Left lobe of liver (tissue), 2 donors: ENCODE measurements around the gene NPAS3. TPM values are rescaled to one million over a fixed set of nuclear protein-coding genes. Genes with fewer than 3 reads are reported as not detected.

Source experiments
- ATAC-seq: fragments of 200-7000 bp; cut with Tn5 transposase; one replicate; pipeline ENCODE4 v1.9.1; 2020; ENCODE audit warnings: mild to moderate bottlenecking, moderate library complexity
- DNase-seq: peaks from one replicate; pipeline ENCODE4 v3.0.0-alpha.2; 2020; ENCODE audit warnings: low spot score
- total RNA-seq: library from RNA; stranded (reverse); gene quantifications from one replicate; pipeline ENCODE4 v1.2.1, GENCODE V29; 2021
- donor health status: DM: no; HTN: no; CAD: no; lungs with moderate emphysema.
- donor health status: DM: no; HTN: yes; CAD: no.

The NPAS3 gene
- total RNA-seq, 1 donor from 2014 or later, result not detected

DNA sequence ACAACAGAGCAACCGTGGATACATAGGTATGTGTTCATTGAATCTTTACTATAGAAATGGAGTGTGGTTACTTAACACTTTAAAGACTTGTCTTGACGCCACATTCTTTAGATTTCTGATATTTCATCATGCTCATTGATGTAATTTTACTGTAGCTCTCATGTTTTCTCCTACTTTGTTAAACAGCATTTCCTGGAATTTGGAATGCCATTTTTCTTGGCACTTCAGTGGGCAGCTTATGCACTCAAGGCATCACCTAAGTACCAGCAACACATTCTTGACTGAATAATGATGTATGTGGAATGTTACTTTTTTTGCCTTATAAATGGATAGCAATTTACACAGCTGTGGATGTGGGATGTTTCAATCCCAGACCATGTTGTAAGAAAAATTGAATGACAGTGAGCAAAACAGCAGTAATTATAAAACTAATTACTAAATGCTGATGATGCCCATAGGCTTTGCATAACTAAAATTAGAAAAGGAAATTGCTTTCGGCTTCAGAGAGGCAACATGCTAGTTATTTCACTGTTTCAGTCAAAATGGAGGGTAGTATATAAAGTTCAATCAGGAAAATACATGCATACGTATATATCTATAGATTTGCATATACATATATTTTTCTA, 298.5 kb downstream of the NPAS3 start:
- no peak for DNase-seq
- no peak for ATAC-seq

DNA sequence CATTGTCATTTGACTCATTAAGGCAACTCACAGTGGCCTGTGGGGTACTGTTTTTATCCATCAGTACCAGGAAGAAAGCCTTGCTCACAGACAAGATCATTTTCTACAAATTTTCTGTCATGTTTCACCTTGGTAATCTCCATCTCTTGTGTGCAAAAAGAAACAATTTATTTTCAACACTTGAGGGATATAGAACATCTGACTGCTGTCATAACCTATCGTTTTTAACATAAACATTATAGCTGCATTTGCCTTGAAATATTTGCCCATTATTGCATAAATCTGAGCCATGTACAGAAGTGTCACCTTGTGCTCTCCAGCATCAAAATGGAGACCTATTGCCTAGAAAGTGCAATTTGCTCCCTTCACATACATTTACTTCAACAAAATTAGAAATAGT, 300.8 kb downstream of the NPAS3 start:
- ATAC-seq, result no peak
- no peak for DNase-seq

GRCh38 chr14:33240466-33240865, 301.8 kb downstream of the NPAS3 start:
- no peak for ATAC-seq
- no peak for DNase-seq

- no peak for ATAC-seq
- no peak for DNase-seq
These were observed 302.7 kb downstream of the NPAS3 start for GRCh38 chr14:33241331-33241730.

- ATAC-seq (no peak), DNase-seq (no peak)
These were observed 310.6 kb downstream of the NPAS3 start for GRCh38 chr14:33249233-33249820.

- ATAC-seq, result no peak
These were observed 312.3 kb downstream of the NPAS3 start for GRCh38 chr14:33250963-33251362.

GRCh38 chr14:33254342-33254741, 315.7 kb downstream of the NPAS3 start:
- ATAC-seq (no peak), DNase-seq (no peak)

More at GRCh38 chr14:33250963-33251362, 312.3 kb downstream of the NPAS3 start:
- no peak for DNase-seq

DNA sequence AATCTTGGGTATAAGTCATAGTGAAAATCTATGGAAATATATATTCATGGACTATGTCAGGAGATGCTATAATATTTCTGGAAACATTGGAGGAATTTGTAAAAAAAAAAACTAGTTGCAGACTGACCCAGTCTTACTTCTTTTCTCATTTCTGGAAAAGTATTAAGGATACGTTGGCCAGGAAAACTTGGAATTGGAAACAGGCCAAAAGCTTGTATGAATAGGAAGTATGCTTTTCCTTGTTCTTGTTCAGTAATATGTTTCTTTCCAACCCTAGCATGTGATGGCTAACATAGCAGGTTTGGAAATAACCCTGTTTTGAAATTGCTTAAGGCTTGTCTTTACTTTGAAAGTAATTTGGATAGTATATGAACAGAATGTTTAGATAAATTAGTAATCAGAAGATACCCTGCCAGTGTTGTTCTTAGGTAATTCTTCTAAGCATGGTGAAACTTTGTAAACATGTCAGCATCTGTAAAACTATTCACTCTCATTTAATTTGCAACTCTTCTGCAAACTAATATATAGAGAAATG, 316.2 kb downstream of the NPAS3 start:
- ATAC-seq, result no peak
- no peak for DNase-seq

DNA sequence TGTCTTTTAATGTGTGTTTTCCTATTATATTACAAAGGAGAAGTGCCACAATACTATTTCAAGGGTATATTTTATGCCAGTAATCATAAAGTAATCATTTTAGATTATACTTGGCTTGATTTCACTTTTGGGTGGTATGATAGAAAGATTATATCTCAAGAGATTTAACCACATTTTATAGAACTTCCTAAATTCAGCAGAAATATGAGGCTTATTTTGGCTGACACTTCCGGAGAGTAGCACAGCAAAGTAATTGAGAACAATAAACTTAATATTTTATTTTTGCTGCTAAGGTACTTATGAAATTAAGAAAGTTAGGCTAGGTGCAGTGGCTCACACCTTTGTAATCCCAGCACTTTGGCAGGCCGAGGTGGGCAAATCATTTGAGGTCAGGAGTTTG, 319.1 kb downstream of the NPAS3 start:
- ATAC-seq (no peak), DNase-seq (no peak)

- DNase-seq (no peak), ATAC-seq (no peak)
These were observed 321.1 kb downstream of the NPAS3 start for GRCh38 chr14:33259764-33260163.

DNA sequence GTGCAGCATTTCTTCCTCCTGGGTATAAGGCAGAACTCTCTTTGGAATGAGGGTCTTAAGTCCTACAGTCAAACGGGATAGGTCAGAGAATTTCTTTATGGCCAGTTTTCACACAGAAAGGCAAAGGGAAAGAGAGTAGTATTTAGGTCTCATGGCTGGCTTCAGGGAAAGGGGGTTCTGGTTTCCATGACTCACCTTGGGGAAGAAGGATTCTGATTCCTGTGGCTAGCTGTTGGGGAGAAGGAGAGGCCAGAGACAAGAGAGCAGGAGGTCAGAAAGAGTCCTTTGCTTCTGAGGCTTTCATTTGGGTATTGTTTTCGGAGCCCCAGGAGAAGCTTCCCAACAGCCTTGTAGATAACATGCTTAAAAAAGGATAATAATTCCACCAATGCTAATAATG, 332.5 kb downstream of the NPAS3 start:
- DNase-seq, result no peak
- no peak for ATAC-seq

DNA sequence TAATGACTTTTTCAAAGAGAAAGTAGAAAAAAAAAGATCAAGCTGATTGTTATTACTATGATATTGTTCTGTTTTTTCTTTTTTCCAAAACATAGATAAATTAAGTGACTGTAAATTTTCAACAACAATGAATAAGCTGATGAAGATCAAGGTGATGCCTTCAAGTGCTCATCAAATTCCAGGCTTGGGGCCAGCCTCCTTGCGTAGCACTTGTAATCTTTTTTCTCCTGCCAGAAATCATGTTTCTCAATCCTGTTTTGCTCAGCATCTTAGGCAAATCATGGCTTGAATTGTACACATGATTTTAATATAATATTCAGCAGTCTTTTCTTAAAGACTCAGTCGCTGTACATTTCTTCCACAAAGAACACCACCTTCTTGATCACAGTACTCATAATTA, 333.2 kb downstream of the NPAS3 start:
- no peak for ATAC-seq
- DNase-seq, result no peak

DNA sequence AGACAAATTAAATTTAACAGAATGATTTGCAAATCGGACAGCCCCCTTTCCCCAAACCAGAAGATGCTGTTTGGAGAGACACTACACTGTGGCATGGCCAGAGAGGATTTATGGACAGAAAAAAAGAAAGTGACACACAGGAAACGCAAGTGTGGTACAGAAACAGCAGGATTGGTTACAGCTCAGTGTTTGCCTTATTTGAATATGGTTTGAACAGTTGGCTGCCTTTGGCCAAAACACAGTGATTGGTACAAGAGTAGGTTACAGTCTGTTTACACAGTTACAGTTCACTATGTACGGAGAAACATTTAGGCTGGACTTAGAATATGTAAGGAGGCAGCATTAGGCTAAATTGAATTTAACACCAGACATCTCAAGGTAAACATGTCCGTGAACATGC, 335.3 kb downstream of the NPAS3 start:
- ATAC-seq (no peak), DNase-seq (no peak)

DNA sequence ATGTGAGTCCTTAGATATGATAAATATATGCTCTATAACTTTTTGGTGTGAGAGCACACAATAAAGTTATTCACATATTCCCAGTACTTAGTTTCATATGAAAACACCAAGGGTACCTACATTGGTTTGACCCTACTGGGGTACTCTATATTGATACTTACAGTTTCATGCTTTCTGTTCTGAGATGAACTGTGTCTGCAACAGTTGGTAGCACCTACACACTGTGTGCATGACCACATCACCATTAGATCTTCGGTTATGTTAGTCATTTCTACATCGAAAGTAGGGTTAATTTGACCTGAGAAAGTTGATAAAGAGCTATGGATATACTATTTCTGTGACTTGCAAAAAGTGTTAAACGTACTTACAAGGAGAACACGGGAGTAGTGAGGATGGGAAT, 337.2 kb downstream of the NPAS3 start:
- DNase-seq, result no peak
- ATAC-seq, result no peak

GRCh38 chr14:33279865-33280264, 341.2 kb downstream of the NPAS3 start:
- DNase-seq, result no peak
- ATAC-seq, result no peak

DNA sequence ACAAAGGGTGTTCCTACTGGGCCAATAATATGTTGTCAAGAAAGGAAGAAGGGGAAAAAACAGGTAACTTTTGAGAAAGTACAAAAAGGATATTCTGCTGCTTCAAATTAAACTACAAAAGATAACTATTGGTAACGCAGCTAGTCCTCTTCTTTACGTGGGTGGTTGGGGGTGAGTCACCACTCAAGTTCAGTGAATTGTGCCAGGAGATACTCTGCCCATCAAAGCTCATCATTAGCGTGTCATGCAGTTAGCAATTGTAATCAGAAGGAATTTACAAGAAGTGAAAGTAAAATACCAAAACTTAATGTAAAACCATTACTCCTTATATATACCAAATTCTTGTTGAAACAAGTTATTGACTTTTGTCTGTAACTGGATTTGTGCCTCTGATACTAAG, 342.0 kb downstream of the NPAS3 start:
- no peak for ATAC-seq
- no peak for DNase-seq

DNA sequence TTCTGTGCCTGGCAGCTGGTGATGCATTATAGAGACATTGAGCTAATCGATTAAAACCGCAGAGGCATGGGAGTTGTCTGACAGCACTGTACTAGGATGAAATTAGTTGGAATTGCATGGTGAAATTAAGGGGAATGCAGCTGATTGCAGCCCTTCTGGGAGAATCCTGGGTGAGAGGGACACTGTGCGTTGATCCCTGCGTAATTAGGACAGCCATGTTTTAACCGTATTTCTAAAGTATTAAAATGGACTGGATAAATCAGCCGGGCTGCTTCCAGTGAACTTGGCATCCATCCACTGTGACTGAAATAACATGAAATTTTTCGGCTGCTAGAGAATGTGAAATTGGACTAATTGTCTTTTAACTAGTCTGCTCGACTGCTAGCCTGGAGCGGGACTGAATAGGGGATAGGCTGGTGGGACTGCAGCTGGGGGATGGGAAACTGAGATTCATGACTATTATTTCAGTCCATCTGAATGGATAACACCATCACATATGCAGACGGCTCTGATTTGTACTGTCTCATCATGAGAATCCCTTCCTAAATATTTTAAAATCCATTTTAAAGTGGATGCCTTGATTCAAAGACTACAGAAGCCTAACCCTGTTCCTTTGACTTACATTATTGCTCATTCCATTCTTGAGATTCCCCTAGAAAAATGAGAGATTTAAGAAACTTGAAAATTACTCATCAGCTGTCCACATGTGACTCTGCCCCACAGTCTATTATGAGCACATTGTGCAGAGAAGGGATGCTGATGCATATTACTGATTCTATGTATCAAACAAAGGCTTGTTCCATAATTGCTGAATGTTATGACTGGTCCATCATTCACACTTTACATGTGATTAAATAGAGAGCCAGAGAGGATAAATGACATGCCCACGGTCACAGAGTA, 343.9 kb downstream of the NPAS3 start:
- ATAC-seq (no peak), DNase-seq (no peak)

DNA sequence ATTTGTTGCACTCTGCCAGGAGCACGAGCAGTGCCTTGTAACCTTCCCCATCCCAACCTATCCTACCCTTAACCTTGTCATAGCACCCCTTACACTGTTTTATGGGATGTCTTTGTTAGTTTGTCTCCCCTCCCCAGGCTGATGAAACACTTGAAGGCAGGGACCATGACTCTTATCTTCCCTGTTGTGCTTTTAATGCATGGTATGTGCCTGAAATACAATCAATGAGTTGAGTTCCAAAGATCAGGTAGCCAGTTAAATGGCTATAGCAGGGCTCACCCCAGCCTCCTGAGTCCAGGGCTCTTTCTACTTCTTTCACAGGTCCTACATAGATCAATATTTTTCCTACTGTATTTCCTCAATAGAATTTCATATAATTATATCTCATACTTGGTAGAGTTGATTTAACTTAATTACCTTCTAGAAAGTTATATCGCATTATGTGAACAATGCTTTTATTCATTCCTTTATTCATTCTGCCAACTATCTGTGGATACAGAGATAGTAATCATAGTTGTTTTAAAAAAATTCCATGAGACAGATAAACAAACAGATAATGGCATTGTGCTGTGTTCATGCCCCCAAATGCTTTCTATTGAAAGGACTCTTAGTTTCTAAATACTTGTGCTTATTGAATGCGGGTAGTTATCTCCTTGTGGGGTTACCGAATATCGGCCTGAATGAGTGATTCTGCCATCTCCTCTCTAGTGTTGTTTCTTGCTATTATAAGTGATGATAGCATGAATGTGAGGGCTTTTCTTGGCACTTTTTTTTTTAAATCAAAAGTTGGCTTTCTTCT, 347.4 kb downstream of the NPAS3 start:
- ATAC-seq, result no peak
- no peak for DNase-seq

DNA sequence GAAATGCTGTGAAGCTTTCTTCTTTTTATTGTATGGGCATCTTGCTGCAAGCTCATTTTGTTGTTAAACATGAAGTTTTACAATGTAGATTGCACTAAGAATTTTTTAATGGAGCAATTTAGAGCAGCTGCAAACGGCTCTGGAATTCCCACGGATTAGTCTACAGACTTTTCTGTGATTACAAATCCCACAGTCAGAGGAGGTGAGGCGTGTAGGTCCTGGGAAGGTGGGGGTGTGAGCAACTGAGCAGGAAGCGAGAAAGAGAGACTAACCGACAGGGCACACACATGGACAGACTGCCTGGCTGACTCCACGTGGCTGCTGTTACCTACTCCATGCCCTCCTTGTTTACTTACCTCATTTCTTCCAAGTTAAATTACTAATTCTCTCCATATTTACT, 348.5 kb downstream of the NPAS3 start:
- DNase-seq (no peak), ATAC-seq (no peak)

- DNase-seq, result no peak
- no peak for ATAC-seq
These were observed 352.0 kb downstream of the NPAS3 start for GRCh38 chr14:33290641-33291040.

DNA sequence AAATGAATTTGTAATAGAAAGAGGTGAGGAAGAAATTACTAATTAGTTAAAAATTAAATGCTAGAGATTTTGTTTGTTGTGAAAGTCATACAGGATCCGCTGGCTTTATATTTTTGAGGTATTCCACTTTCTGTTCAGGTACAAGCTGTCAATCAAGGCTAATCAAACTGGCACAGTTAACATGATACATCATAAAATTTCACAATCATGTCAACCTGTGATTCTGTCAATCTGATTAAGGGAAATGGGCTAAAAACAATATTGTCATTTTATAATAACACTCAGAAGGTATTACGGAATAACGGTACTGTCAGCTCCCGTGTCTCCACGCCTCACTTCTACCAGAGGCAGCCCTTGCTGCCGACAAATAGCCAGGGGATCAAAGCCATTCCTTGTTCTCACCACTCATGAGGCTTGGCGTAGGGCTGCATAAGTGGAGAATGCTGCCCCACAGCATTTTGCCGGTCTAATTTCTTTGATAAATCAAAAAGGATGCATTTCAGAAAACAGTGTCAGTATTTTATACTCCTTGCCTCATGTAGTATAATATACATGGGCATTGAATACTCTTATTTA, 352.9 kb downstream of the NPAS3 start:
- no peak for DNase-seq
- ATAC-seq, result no peak
